ENCODE measurements around the gene GATAD2A. TPM values are rescaled to one million over a fixed set of nuclear protein-coding genes. Genes with fewer than 3 reads are reported as not detected.
"Not testable (repeated sequence)": the region's sequence is repeated elsewhere in the genome, so short reads cannot be mapped to it uniquely, and the experiment has no call there.

Gene GATAD2A
- total RNA-seq, 1 experiment from 2014 or later, result 126 TPM

DNA sequence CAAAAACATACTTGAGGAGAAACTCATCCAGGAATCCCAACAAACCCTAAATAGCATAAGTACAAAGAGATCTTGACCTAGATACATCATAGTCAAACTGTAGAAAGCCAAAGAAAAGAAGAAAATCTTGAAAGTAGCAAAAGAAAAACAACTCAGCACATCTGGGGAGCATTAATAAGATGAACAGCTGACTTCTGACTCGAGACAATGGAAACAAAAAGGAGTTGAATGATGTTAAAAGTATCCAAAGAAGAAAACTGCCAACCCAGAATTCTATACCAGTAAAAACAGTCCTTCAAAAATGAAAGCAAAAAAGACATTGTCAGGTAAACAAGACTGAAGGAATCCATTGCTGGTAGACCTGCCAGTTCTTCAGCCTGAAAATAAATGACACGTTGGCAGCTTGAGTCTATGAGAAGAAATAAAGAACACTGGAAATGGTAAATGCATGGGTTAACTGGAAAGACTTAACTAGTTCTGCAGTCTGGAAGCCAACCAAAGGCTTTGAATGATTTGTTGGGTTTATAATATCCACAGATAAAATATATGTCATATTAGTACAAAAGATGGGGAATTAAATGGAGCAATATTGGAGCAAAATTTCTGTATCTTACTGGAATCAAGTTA, 63.1 kb downstream of the GATAD2A start:
- Mint-ChIP-seq H3K36me3 (ENCODE audit: insufficient read depth, unreplicated experiment) (peaks cover 70% of the 10 kb centered on the region), H3K27ac (ENCODE audit: unreplicated experiment) (no peak overlapping the region), H3K4me1 (ENCODE audit: low read depth, unreplicated experiment) (peaks cover 18% of the 10 kb centered on the region), H3K4me3 (ENCODE audit: unreplicated experiment) (no peak overlapping the region), H3K27me3 (ENCODE audit: insufficient read depth, unreplicated experiment) (no peaks in the 10 kb centered on the region), H3K9me3 (ENCODE audit: unreplicated experiment) (peaks cover 23% of the 10 kb centered on the region)
- no TSS peak for BruUV-seq (replicated peaks)
- TF ChIP-seq, protein P1, sequence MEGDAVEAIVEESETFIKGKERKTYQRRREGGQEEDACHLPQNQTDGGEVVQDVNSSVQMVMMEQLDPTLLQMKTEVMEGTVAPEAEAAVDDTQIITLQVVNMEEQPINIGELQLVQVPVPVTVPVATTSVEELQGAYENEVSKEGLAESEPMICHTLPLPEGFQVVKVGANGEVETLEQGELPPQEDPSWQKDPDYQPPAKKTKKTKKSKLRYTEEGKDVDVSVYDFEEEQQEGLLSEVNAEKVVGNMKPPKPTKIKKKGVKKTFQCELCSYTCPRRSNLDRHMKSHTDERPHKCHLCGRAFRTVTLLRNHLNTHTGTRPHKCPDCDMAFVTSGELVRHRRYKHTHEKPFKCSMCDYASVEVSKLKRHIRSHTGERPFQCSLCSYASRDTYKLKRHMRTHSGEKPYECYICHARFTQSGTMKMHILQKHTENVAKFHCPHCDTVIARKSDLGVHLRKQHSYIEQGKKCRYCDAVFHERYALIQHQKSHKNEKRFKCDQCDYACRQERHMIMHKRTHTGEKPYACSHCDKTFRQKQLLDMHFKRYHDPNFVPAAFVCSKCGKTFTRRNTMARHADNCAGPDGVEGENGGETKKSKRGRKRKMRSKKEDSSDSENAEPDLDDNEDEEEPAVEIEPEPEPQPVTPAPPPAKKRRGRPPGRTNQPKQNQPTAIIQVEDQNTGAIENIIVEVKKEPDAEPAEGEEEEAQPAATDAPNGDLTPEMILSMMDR (IDR thresholded peaks at IDR 0.05; ENCODE audit: insufficient read depth in 1 of 2, low read depth in 1 of 2, low read length in 1 of 2, severe bottlenecking in 1 of 2, unreplicated experiment in 1 of 2), result no peak
- CTCF ChIA-PET, result no interaction called here
- peaks cover 10% of the 10 kb centered on the region for H3K36me3 ChIP-seq (ENCODE audit: control insufficient read depth, insufficient read depth, low read length)
- POLR2A ChIA-PET, result no interaction called here
- peaks cover 20% of the 10 kb centered on the region for H3K4me1 ChIP-seq
- no peak overlapping the region for H3K4me3 ChIP-seq (ENCODE audit: low read depth, low read length)
- intact Hi-C loops (cut with micrococcal nuclease; ENCODE audit: unreplicated experiment), result no loop called here
- DNase-seq, result no peak
- H3K27me3 ChIP-seq (replicated peaks; ENCODE audit: control insufficient read depth, insufficient read depth, low read length), result no peaks in the 10 kb centered on the region
- H3K9me3 ChIP-seq, result no peaks in the 10 kb centered on the region

DNA sequence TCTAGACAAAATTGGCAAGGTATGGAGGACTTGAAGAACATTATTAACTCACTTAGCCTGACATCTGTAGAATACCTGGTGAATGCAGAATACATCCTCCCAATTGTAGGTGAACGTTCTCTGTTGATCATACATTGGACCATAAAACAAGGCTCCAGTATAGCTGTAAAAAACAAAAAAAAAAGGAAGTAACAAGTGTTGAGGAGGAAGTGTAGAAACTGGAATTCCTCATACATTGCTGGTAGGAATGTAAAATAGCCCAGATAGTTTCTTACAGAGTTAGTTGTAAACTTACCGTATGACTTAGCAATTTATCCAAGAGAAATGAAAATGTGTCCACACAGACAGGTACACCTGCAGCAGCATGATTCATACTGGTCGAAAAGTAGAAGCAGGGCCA, 65.1 kb downstream of the GATAD2A start:
- TF ChIP-seq, protein P1 (IDR thresholded peaks at IDR 0.05; ENCODE audit: insufficient read depth in 1 of 2, low read depth in 1 of 2, low read length in 1 of 2, severe bottlenecking in 1 of 2, unreplicated experiment in 1 of 2), result no peak
- Histone ChIP-seq H3K4me1 (no peaks in the 10 kb centered on the region; the same call in 1 of the 2 replicates), H3K27me3 (replicated peaks; ENCODE audit: control insufficient read depth, insufficient read depth, low read length) (no peaks in the 10 kb centered on the region), H3K4me3 (ENCODE audit: low read depth, low read length) (no peak overlapping the region), H3K36me3 (ENCODE audit: control insufficient read depth, insufficient read depth, low read length) (peaks cover 8% of the 10 kb centered on the region), H3K9me3 (no peaks in the 10 kb centered on the region)
- DNase-seq, result no peak
- no TSS peak for BruUV-seq (replicated peaks)
- Mint-ChIP-seq H3K4me3 (ENCODE audit: unreplicated experiment) (no peak overlapping the region), H3K36me3 (ENCODE audit: insufficient read depth, unreplicated experiment) (peaks cover 73% of the 10 kb centered on the region), H3K27me3 (ENCODE audit: insufficient read depth, unreplicated experiment) (no peaks in the 10 kb centered on the region), H3K4me1 (ENCODE audit: low read depth, unreplicated experiment) (no peaks in the 10 kb centered on the region), H3K9me3 (ENCODE audit: unreplicated experiment) (peaks cover 14% of the 10 kb centered on the region), H3K27ac (ENCODE audit: unreplicated experiment) (no peak overlapping the region)
- ChIA-PET POLR2A (interaction anchor here (0.6 kb wide), 1 partner anchor 1680 kb away, joined by 5 read pairs; no protein-coding TSS in a partner anchor), CTCF (no interaction called here)
- intact Hi-C loops (cut with micrococcal nuclease; ENCODE audit: unreplicated experiment), result no loop called here

DNA sequence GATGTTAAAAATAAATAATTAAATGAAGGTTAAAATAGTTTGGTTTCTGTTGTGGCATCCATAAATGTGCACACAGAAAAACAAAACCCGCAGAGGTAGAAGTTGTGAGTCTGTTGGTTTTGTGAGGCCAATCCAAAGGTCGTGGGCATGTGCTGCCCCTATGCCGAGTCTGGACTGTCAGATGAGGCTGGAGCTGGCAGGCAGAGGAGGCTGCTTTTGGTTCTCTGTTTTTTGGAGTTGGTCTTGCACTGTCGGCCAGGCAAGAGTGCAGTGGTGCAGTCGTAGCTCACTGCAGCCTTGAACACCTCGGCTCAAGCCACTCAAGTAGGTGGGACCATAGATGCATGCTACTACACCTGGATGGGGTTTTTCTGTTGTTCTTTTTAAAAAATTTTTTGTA, 66.2 kb downstream of the GATAD2A start:
- peaks cover 71% of the 10 kb centered on the region for H3K36me3 Mint-ChIP-seq (ENCODE audit: insufficient read depth, unreplicated experiment)
- Histone ChIP-seq H3K27me3 (replicated peaks; ENCODE audit: control insufficient read depth, insufficient read depth, low read length) (no peaks in the 10 kb centered on the region), H3K36me3 (ENCODE audit: control insufficient read depth, insufficient read depth, low read length) (peaks cover 4% of the 10 kb centered on the region; the same call in 1 of the 2 replicates), H3K4me3 (ENCODE audit: low read depth, low read length) (no peak overlapping the region), H3K9me3 (no peaks in the 10 kb centered on the region), H3K4me1 (no peaks in the 10 kb centered on the region)
- H3K27ac Mint-ChIP-seq (ENCODE audit: unreplicated experiment), result no peak overlapping the region
- intact Hi-C loops (cut with micrococcal nuclease; ENCODE audit: unreplicated experiment), result no loop called here
- ChIA-PET POLR2A (no interaction called here), CTCF (no interaction called here)
- BruUV-seq (replicated peaks), result no TSS peak
- no peaks in the 10 kb centered on the region for H3K4me1 Mint-ChIP-seq (ENCODE audit: low read depth, unreplicated experiment)
- DNase-seq, result no peak
- no peak overlapping the region for H3K4me3 Mint-ChIP-seq (ENCODE audit: unreplicated experiment)
- no peaks in the 10 kb centered on the region for H3K27me3 Mint-ChIP-seq (ENCODE audit: insufficient read depth, unreplicated experiment)
- H3K9me3 Mint-ChIP-seq (ENCODE audit: unreplicated experiment), result peaks cover 14% of the 10 kb centered on the region
- TF ChIP-seq, protein P1 (IDR thresholded peaks at IDR 0.05; ENCODE audit: insufficient read depth in 1 of 2, low read depth in 1 of 2, low read length in 1 of 2, severe bottlenecking in 1 of 2, unreplicated experiment in 1 of 2), result no peak

DNA sequence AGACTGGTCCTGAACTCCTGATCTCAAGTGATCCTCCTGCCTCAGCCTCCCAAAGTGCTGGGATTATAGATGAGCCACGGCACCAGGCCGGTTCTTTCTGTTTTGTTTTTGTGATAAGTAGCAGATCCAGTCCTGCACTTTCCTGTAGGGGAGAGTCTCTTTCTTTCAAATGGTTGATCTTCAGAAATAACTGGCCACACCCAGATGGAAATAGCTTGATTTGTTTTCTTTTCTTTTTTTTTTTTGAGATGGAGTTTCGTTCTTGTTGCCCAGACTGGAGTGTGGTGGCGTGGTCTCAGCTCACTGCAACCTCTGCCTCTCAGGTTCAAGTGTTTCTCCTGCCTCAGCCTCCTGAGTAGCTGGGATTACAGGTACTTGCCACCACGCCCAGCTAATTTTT, 66.6 kb downstream of the GATAD2A start:
- Mint-ChIP-seq H3K36me3 (ENCODE audit: insufficient read depth, unreplicated experiment) (peaks cover 71% of the 10 kb centered on the region), H3K9me3 (ENCODE audit: unreplicated experiment) (peaks cover 14% of the 10 kb centered on the region)
- H3K27me3 ChIP-seq (replicated peaks; ENCODE audit: control insufficient read depth, insufficient read depth, low read length); H3K4me3 ChIP-seq (ENCODE audit: low read depth, low read length); H3K4me3 Mint-ChIP-seq (ENCODE audit: unreplicated experiment); intact Hi-C loops (cut with micrococcal nuclease; ENCODE audit: unreplicated experiment); H3K27ac Mint-ChIP-seq (ENCODE audit: unreplicated experiment); CTCF ChIA-PET; H3K4me1 Mint-ChIP-seq (ENCODE audit: low read depth, unreplicated experiment); BruUV-seq (replicated peaks); H3K27me3 Mint-ChIP-seq (ENCODE audit: insufficient read depth, unreplicated experiment); H3K36me3 ChIP-seq (ENCODE audit: control insufficient read depth, insufficient read depth, low read length); POLR2A ChIA-PET; H3K4me1 ChIP-seq; DNase-seq; H3K9me3 ChIP-seq: not testable (repeated sequence)
